PC-9 (cell line): Measurements from ENCODE around the gene MLYCD. TPM values are rescaled to one million over a fixed set of nuclear protein-coding genes. Genes with fewer than 3 reads are reported as not detected.

Experiments
- BruUV-seq: library from RNA; stranded (reverse); fragments of 400-500 nt; replicated peaks from 2 replicates; lab custom pipeline; 2021; lab: Mats Ljungman, UMichigan
- CTCF ChIA-PET: fragments of 300-600 bp; sonication (Branson Sonifier 250); formaldehyde crosslinking; loops from one replicate; lab custom pipeline; 2022; ENCODE audit warnings: antibody characterized with exemption; lab: Charles Lee
- POLR2A ChIA-PET: fragments of 300-600 bp; sonication (Branson Sonifier 250); formaldehyde crosslinking; loops from one replicate; lab custom pipeline; 2022; ENCODE audit warnings: antibody characterized with exemption; ENCODE audit not compliant: unreplicated experiment; lab: Charles Lee
- DNase-seq, 2 experiments: peaks; one replicate each; pipeline versions ENCODE4 v3.0.0 to v3.0.0-alpha.2; 2015 to 2022; ENCODE audit warnings: mixed read lengths in 1 of 2
- H2AFZ ChIP-seq: fragments of 200-600 bp; sonication (generic); 2 replicates; pipeline ENCODE4 v1.8.1; 2017; ENCODE audit warnings: antibody characterized with exemption
- H3F3A ChIP-seq: fragments of 200-600 bp; sonication (generic); 2 replicates; pipeline ENCODE4 v1.8.1; 2017; ENCODE audit warnings: antibody characterized with exemption, mild to moderate bottlenecking, low read depth; ENCODE audit not compliant: insufficient read depth
- H3K27ac ChIP-seq: fragments of 200-600 bp; sonication (generic); 2 replicates; pipeline ENCODE4 v1.6.1; 2016; ENCODE audit warnings: mixed run types
- H3K27me3 ChIP-seq: fragments of 200-600 bp; sonication (generic); 2 replicates; pipeline ENCODE4 v1.6.1; 2016; ENCODE audit warnings: low read depth, mixed run types; ENCODE audit not compliant: insufficient read depth
- H3K36me3 ChIP-seq: fragments of 200-600 bp; sonication (generic); 2 replicates; pipeline ENCODE4 v1.6.1; 2016; ENCODE audit warnings: low read depth, mixed run types
- H3K4me1 ChIP-seq: fragments of 200-600 bp; sonication (generic); replicated peaks from 2 replicates; pipeline ENCODE4 v1.6.1; 2016; ENCODE audit warnings: mixed run types; ENCODE audit not compliant: insufficient read depth
- H3K4me2 ChIP-seq: fragments of 200-600 bp; sonication (generic); 2 replicates; pipeline ENCODE4 v1.6.1; 2017; ENCODE audit warnings: mixed run types
- H3K4me3 ChIP-seq: fragments of 200-600 bp; sonication (generic); 2 replicates; pipeline ENCODE4 v1.6.1; 2016; ENCODE audit warnings: mixed run types
- H3K79me2 ChIP-seq: fragments of 200-600 bp; sonication (generic); 2 replicates; pipeline ENCODE4 v1.6.1; 2017; ENCODE audit warnings: low read depth, mixed run types
- H3K9me2 ChIP-seq: fragments of 200-600 bp; sonication (generic); 2 replicates; pipeline ENCODE4 v1.8.1; 2017; ENCODE audit warnings: mild to moderate bottlenecking; ENCODE audit not compliant: insufficient read depth
- H3K9me3 ChIP-seq: fragments of 200-600 bp; sonication (generic); 2 replicates; pipeline ENCODE4 v1.8.1; 2016; ENCODE audit warnings: low read depth; ENCODE audit not compliant: insufficient read depth
- H4K20me1 ChIP-seq: fragments of 200-600 bp; sonication (generic); 2 replicates; pipeline ENCODE4 v1.8.1; 2017; ENCODE audit not compliant: insufficient read depth
- EZH2 ChIP-seq: fragments of 200-600 bp; sonication (generic); IDR thresholded peaks from 2 replicates; pipeline ENCODE4 v1.8.0; 2017; ENCODE audit warnings: antibody characterized with exemption, low read depth
- intact Hi-C: fragments of 100-400 bp; cut with micrococcal nuclease; formaldehyde crosslinking; loops from one replicate; pipeline ENCODE4 v1.10.0; 2022; ENCODE audit not compliant: unreplicated experiment
- total RNA-seq: library from RNA; stranded (reverse); gene quantifications from 2 replicates; pipeline ENCODE4 v1.2.3, GENCODE V29; 2021
- TF ChIP-seq, protein P1 (sequence below): fragments of 200-600 bp; sonication (generic); conservative IDR thresholded peaks from 2 replicates; pipeline ENCODE4 v1.6.1; 2017; ENCODE audit warnings: mixed run types, antibody characterized with exemption, mild to moderate bottlenecking, moderate library complexity

MLYCD gene
- total RNA-seq, 1 experiment from 2014 or later: 4.7 TPM

DNA sequence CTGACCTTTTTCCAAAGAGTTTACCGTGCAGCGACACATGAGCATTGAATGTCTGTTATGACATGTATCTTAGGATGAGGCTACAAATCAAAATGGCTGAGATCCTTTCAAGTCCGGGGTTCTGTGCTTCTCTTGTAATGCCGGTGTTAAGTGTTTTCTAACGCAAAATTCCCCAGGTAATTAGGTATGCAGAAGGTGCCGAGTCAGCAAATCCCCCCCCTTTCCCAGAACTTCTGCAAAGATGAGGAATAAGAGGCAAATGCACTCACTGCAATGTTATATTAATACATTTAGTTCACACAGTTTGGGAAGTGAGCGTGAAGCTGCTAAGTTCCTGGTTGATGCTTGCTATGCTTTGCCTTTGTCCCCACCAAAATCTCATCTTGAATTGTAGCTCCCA, 36.3 kb upstream of the MLYCD start:
- Histone ChIP-seq H3F3A (no peaks in the 10 kb centered on the region), H3K4me2 (no peak overlapping the region), H3K79me2 (no peaks in the 10 kb centered on the region), H3K4me1 (no peaks in the 10 kb centered on the region), H4K20me1 (no peaks in the 10 kb centered on the region), H2AFZ (no peak overlapping the region), H3K27me3 (peaks cover 100% of the 10 kb centered on the region), H3K4me3 (no peak overlapping the region), H3K27ac (no peak overlapping the region), H3K9me3 (no peaks in the 10 kb centered on the region; the same call in 1 of the 2 replicates), H3K36me3 (no peaks in the 10 kb centered on the region), H3K9me2 (no peaks in the 10 kb centered on the region)
- no peak for DNase-seq
- POLR2A ChIA-PET: no interaction called here
- no TSS peak for BruUV-seq
- no peak for TF ChIP-seq EZH2
- TF ChIP-seq, protein P1, sequence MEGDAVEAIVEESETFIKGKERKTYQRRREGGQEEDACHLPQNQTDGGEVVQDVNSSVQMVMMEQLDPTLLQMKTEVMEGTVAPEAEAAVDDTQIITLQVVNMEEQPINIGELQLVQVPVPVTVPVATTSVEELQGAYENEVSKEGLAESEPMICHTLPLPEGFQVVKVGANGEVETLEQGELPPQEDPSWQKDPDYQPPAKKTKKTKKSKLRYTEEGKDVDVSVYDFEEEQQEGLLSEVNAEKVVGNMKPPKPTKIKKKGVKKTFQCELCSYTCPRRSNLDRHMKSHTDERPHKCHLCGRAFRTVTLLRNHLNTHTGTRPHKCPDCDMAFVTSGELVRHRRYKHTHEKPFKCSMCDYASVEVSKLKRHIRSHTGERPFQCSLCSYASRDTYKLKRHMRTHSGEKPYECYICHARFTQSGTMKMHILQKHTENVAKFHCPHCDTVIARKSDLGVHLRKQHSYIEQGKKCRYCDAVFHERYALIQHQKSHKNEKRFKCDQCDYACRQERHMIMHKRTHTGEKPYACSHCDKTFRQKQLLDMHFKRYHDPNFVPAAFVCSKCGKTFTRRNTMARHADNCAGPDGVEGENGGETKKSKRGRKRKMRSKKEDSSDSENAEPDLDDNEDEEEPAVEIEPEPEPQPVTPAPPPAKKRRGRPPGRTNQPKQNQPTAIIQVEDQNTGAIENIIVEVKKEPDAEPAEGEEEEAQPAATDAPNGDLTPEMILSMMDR: no peak
- CTCF ChIA-PET: no interaction called here
- intact Hi-C loops: no loop called here

DNA sequence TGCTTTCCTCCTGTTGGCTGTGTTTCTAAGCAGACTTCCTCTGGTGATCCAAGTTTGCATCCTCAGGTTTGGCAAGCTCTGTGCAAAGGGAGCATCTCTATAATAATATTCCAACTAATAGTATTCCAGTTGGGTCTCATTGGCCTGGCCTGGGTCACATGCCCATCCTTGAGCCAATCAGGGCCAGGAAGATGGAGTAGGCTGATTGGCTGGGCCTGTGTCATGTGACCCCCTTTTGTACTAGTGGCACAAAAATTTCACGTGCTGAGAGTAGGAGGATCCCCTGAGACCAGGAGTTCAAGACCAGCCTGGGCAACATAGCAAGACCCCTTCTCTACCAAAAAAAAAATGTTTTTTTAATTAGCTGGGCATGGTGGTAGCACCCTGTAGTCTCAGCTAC, 35.2 kb upstream of the MLYCD start:
- H4K20me1 ChIP-seq: no peaks in the 10 kb centered on the region
- H3K36me3 ChIP-seq: no peaks in the 10 kb centered on the region
- ChIA-PET CTCF (no interaction called here), POLR2A (no interaction called here)
- H3K9me3 ChIP-seq: no peaks in the 10 kb centered on the region; the same call in 1 of the 2 replicates
- BruUV-seq: no TSS peak
- TF ChIP-seq EZH2: no peak
- peaks cover 99% of the 10 kb centered on the region for H3K27me3 ChIP-seq
- no peak overlapping the region for H2AFZ ChIP-seq
- no peak overlapping the region for H3K4me3 ChIP-seq
- no peaks in the 10 kb centered on the region for H3K9me2 ChIP-seq
- no peaks in the 10 kb centered on the region for H3F3A ChIP-seq
- H3K4me1 ChIP-seq: no peaks in the 10 kb centered on the region
- no peak overlapping the region for H3K4me2 ChIP-seq
- H3K27ac ChIP-seq: no peak overlapping the region
- DNase-seq: no peak
- intact Hi-C loops: no loop called here
- no peaks in the 10 kb centered on the region for H3K79me2 ChIP-seq

DNA sequence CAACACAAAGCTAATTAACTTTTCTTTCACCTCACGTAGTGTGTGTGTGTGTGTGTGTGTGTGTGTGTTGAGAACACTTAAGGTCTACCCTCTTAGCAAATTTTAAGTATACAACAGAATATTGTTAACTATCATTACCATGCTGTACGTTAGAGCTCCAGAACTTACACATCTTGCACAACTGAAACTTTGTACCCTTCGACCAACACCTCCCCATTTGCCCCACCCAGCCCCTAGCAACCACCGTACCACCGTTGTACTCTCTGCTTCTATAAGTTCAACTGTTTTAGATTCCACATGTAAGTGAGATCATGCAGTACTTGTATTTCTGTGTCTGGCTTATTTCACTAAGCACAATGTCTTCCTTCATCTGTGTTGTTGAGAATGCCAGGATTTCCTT, 28.1 kb upstream of the MLYCD start:
- Histone ChIP-seq H3F3A (no peaks in the 10 kb centered on the region), H3K27ac (no peak overlapping the region), H3K27me3 (peaks cover 94% of the 10 kb centered on the region), H3K36me3 (no peaks in the 10 kb centered on the region), H3K4me3 (no peak overlapping the region), H3K9me3 (no peaks in the 10 kb centered on the region), H4K20me1 (no peaks in the 10 kb centered on the region; the same call in none of the 2 replicates), H2AFZ (no peak overlapping the region), H3K4me1 (no peaks in the 10 kb centered on the region), H3K79me2 (no peaks in the 10 kb centered on the region), H3K9me2 (no peaks in the 10 kb centered on the region), H3K4me2 (no peak overlapping the region)
- DNase-seq: no peak
- ChIA-PET POLR2A (interaction anchor here (0.6 kb wide), 1 partner anchor 33 kb away, joined by 6 read pairs; no protein-coding TSS in a partner anchor), CTCF (no interaction called here)
- no TSS peak for BruUV-seq
- intact Hi-C loops: loop anchor here (10.0 kb wide), 1 partner anchor 1606 kb away; no protein-coding TSS in a partner anchor
- TF ChIP-seq EZH2: no peak
- TF ChIP-seq, protein P1: no peak

DNA sequence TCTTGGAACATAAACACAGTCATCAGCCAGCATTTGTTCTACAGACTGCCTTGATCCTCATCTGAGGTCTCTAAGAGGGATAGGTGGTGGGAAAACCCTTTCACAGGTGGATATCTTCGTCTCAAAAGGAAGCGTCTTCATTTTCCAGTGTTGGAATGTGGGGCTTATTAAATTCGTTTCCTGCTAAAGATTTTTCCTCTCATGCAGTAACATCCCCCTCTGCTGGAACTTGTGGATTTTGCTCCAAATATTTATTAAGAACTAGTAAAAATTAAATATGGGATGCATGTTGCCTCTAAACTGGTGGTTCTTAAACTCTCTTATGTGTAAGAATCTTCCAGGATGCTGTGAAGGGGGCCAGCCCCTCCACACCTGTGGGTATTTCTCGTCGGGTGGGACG, 20.1 kb upstream of the MLYCD start:
- peak in 1 of 2 experiments; percentile 41 for DNase-seq
- Histone ChIP-seq H3K4me2 (no peak overlapping the region), H3K4me1 (no peaks in the 10 kb centered on the region), H3K36me3 (no peaks in the 10 kb centered on the region), H3K27ac (no peak overlapping the region), H3K4me3 (no peak overlapping the region), H3K79me2 (no peaks in the 10 kb centered on the region), H3K9me2 (no peaks in the 10 kb centered on the region), H3K27me3 (peaks cover 94% of the 10 kb centered on the region), H4K20me1 (no peaks in the 10 kb centered on the region; the same call in 1 of the 2 replicates), H3F3A (no peaks in the 10 kb centered on the region), H3K9me3 (no peaks in the 10 kb centered on the region), H2AFZ (no peak overlapping the region)
- no TSS peak for BruUV-seq
- intact Hi-C loops: loop anchor here (1.0 to 10.0 kb wide), 2 partner anchors 53 to 1614 kb away; no protein-coding TSS in a partner anchor
- POLR2A ChIA-PET: no interaction called here
- TF ChIP-seq, protein P1: peak; percentile 72
- TF ChIP-seq EZH2: no peak
- CTCF ChIA-PET: no interaction called here
